Ishikawa (cell line): ENCODE data around the gene CD300LB.

ENCODE experiments used
- CREB1 ChIP-seq: IDR thresholded peaks from 2 replicates; pipeline ENCODE4 v1.6.1; 2012; ENCODE audit warnings: low read depth
- EP300 ChIP-seq: IDR thresholded peaks from 2 replicates; pipeline ENCODE4 v1.6.1; 2012; ENCODE audit warnings: borderline replicate concordance
- MAX ChIP-seq: IDR thresholded peaks from 2 replicates; pipeline ENCODE4 v1.6.1; 2012
- RAD21 ChIP-seq: IDR thresholded peaks from 2 replicates; pipeline ENCODE4 v1.6.1; 2012; ENCODE audit warnings: low read depth
- TCF12 ChIP-seq: IDR thresholded peaks from 2 replicates; pipeline ENCODE4 v1.6.1; 2012; ENCODE audit warnings: low read depth
- USF1 ChIP-seq: IDR thresholded peaks from 2 replicates; pipeline ENCODE4 v1.6.1; 2012
- YY1 ChIP-seq: IDR thresholded peaks from 2 replicates; pipeline ENCODE4 v1.6.1; 2012; ENCODE audit warnings: low read depth
- ZBTB7A ChIP-seq: IDR thresholded peaks from 2 replicates; pipeline ENCODE4 v1.6.1; 2012; ENCODE audit warnings: low read depth

- no peak for TF ChIP-seq ZBTB7A
- TF ChIP-seq USF1 = no peak
- TF ChIP-seq MAX = no peak
- TF ChIP-seq TCF12 = no peak
- TF ChIP-seq EP300 = no peak
- TF ChIP-seq RAD21 = no peak
- TF ChIP-seq YY1 = no peak
- TF ChIP-seq CREB1 = no peak
These were observed 5.4 kb downstream of the CD300LB start for GRCh38 chr17:74525781-74526288.
